ENCODE measurements around the gene FYCO1.

FYCO1 gene

GRCh38 chr3:45921158-45922038 lies 74.2 kb downstream of the FYCO1 start:
- peaks cover 7% of the 10 kb centered on the region for H3K27me3 Mint-ChIP-seq (ENCODE audit: low read depth, poor library complexity)
- H3K27ac Mint-ChIP-seq = no peak overlapping the region
- peaks cover 40% of the 10 kb centered on the region for H3K36me3 Mint-ChIP-seq (ENCODE audit: low read depth)
- no peak for DNase-seq
- TF ChIP-seq CTCF (IDR thresholded peaks at IDR 0.05) = no peak
- no peak overlapping the region for H3K4me3 Mint-ChIP-seq
- H3K9me3 Mint-ChIP-seq = no peaks in the 10 kb centered on the region
- peaks cover 12% of the 10 kb centered on the region for H3K4me1 Mint-ChIP-seq

GRCh38 chr3:45917146-45917898 lies 78.3 kb downstream of the FYCO1 start:
- H3K4me3 Mint-ChIP-seq = no peak overlapping the region
- no peak overlapping the region for H3K27ac Mint-ChIP-seq
- no peaks in the 10 kb centered on the region for H3K9me3 Mint-ChIP-seq
- no peaks in the 10 kb centered on the region for H3K27me3 Mint-ChIP-seq (ENCODE audit: low read depth, poor library complexity)
- peaks cover 18% of the 10 kb centered on the region for H3K36me3 Mint-ChIP-seq (ENCODE audit: low read depth)
- peaks cover 30% of the 10 kb centered on the region for H3K4me1 Mint-ChIP-seq
- no peak for DNase-seq
- TF ChIP-seq CTCF (IDR thresholded peaks at IDR 0.05) = no peak

- Mint-ChIP-seq H3K4me1 (peaks cover 30% of the 10 kb centered on the region), H3K36me3 (ENCODE audit: low read depth) (peaks cover 18% of the 10 kb centered on the region), H3K27me3 (ENCODE audit: low read depth, poor library complexity) (no peaks in the 10 kb centered on the region), H3K4me3 (peak overlapping the region; percentile 9), H3K9me3 (no peaks in the 10 kb centered on the region), H3K27ac (peak overlapping the region; percentile 40)
- no peak for TF ChIP-seq CTCF (IDR thresholded peaks at IDR 0.05)
- DNase-seq = no peak
These were observed 79.9 kb downstream of the FYCO1 start for GRCh38 chr3:45915518-45916231.

GRCh38 chr3:45915059-45915439 lies 80.6 kb downstream of the FYCO1 start:
- peaks cover 30% of the 10 kb centered on the region for H3K4me1 Mint-ChIP-seq
- H3K9me3 Mint-ChIP-seq = no peaks in the 10 kb centered on the region
- H3K4me3 Mint-ChIP-seq = no peak overlapping the region
- DNase-seq = no peak
- H3K27ac Mint-ChIP-seq = no peak overlapping the region
- no peak for TF ChIP-seq CTCF (IDR thresholded peaks at IDR 0.05)
- H3K27me3 Mint-ChIP-seq (ENCODE audit: low read depth, poor library complexity) = no peaks in the 10 kb centered on the region
- peaks cover 12% of the 10 kb centered on the region for H3K36me3 Mint-ChIP-seq (ENCODE audit: low read depth)

GRCh38 chr3:45914362-45915058 lies 81.1 kb downstream of the FYCO1 start:
- Mint-ChIP-seq H3K27me3 (ENCODE audit: low read depth, poor library complexity) (no peaks in the 10 kb centered on the region), H3K36me3 (ENCODE audit: low read depth) (peaks cover 12% of the 10 kb centered on the region), H3K9me3 (no peaks in the 10 kb centered on the region), H3K27ac (no peak overlapping the region), H3K4me1 (peaks cover 30% of the 10 kb centered on the region), H3K4me3 (no peak overlapping the region)
- no peak for TF ChIP-seq CTCF (IDR thresholded peaks at IDR 0.05)
- DNase-seq = no peak

Data from nephron progenitor cell (in vitro differentiated cells).